ENCODE measurements around the gene MRRF.

The MRRF gene

DNA sequence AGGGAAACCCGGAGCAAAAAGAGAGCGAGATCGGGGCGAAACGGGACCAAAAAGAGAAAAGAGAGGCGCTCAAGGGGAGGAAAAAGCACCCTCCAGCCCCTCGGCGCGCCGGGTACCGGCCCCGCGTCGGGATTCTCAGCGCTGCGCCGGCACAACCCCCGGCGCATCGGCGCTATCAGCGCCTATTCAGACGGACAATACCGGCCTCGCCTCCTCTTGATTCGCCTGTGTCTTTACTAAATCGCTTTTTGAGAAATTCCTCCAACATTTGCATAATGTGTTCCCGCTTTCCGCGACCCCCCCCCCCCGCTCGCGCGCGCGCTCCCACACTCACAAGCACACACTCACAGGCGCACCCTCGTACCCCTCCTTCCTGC lies 36.5 kb upstream of the MRRF start:
- in situ Hi-C loops (cut with MboI; ENCODE audit: low sequenced_read_pairs), result no loop called here

DNA sequence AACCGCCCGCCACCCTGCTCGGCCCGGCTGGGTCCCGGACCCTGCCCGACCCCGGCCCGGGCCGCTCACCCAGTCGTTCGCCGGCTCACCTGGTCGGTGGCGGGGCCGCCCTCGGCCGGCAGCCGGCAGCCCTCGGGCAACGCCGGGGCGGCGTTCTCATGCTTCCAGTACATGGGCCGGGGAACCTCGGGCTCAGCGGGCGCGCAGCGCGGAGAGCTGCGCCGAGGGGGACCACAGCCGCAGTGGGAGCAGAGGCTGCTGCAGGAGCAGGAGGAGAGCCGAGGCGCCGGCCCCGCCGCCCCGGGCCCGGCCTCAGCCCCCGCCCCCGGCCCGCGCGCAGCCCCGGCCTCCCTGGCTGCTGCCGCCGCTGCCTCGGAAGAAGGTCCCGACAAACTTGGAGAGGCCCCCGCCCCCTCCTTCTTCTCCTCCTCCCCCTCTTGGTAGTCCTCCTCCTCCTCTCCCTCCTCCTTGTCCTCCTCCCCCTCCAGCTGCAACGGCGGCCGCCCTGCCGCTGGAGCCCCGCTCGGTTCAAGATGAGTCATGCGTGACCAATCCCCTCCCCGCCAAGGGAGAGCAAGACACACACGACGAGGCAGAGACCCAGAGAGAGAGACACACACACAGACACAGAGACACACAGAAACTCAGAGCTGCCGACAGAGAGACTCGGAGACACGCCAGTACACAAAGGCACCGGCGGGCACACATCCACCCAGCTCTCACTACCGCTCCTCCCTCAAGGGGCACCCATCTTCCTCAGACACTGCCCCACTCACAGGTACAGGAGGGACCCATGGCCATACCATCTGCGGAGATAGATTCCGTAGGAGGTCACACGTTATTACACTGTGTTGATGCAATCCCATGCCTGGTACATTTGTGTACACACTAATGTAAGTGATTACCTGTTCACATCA lies 35.9 kb upstream of the MRRF start, which contains the start of gene LHX6:
LHX6 (minus strand) TSS at position 390 of the 917 bp plus-strand sequence; CDS start at position 173, 217 bp downstream.
- in situ Hi-C loops (cut with MboI; ENCODE audit: low sequenced_read_pairs), result no loop called here

DNA sequence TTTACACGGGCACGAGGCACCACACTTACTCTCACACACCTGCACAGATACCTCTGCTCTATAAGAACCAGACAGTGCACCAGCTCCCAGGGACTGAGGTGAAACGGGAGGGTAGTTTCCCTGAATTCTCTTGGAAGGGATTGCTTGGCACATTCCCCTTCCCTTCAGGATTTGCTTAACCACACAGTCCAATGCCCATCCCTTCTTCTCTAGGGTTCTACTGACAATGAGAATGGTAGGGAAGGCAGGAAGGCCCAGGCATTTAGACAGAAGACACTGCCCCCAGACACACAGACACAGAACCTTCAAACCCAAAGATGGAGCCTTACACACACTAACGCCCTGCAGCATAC lies 35.2 kb upstream of the MRRF start:
- in situ Hi-C loops (cut with MboI; ENCODE audit: low sequenced_read_pairs), result no loop called here

DNA sequence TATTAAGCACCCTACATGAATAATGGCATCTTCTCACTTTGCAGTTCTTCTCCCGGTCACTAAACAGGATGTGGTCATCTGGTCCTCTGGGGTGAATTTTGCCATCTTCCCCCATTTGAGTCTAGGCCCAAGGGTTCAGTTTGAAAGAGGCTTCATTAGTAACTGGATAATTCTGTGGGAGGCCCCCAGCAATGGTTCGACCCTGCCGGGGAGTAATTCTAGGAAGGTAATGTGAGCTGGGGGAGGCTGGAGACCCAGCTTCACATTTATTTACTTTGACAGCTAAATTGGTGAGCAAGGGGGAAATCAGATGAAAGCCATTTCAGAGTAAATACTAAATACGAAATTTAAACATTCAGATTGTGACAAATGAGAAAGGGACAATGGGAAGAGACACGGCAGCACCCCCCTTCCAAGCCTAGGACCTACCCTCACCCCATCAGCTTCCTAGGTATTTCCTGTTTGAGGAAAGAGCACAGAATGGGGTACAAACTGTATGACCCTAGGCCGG lies 31.8 kb upstream of the MRRF start:
- in situ Hi-C loops (cut with MboI; ENCODE audit: low sequenced_read_pairs), result no loop called here

DNA sequence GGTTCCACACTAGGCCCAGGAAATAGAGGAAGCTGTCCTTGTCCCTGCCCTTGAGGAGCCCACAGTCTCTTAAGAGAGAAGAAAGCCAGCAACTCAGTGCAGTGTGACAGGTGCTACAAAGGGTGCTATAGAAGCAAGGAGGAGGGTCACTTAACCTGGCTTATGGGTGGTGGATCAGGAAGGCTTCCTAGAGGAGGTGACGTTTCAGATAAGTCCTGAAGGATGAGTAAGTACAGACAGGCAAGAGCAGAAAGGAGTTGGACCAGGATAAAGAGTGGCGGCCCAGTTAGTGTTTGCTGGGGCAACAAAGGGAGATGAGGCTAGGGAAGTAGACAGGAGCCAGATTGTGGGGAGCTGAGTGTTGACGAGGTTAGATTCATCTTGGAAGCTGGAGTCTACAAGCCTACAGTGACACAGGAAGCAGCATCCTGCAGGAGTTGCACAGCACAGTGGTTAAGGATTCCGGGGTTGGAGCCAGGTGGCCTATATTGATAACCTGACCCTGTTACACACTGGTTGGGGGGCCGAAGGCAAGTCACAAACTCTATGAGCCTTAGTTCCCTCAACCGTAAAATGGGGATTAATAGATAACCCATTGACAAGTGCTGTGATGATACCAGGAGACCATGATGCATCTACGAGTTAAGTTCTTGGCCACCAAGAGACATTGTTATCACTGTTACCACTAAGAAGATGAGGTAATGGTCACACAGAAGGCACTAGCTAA lies 30.5 kb upstream of the MRRF start:
- in situ Hi-C loops (cut with MboI; ENCODE audit: low sequenced_read_pairs), result no loop called here

DNA sequence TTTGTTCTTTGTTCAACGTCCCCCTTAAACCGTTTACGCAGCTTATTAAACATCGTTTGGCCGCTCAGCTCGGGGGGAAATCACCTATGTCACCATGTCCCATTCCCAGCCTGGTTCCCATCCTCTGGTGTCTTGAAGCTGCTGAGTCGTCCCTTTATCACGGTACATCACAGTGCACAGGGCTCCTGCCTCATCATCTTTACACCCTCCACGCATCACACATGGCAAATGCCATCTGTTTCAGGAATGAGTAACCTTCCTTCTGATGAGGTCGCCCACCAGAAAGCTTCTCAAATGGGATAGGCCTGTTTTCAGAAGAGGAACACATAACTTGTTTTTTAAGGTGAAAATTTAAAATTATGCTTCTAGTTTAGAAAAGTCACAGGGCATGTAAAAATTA lies 28.0 kb upstream of the MRRF start:
- in situ Hi-C loops (cut with MboI; ENCODE audit: low sequenced_read_pairs), result no loop called here

DNA sequence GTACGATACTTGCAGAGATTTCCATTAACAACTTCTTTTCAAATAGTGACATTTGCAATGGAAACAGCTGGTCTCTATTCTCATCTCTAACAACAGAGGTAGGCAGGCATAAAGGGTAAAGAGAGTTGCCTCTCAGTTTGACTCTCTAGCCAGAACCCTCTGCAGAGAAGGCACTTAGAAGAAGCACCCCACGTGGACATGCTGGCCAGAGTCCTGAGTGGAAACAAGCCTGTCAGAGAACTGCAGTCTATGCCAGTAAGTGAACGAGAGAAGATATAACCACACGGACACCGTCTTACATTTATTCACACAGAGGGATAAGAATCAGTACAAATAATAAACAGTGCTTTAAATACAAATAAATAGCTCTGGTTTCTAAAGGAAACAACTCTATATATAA lies 25.0 kb upstream of the MRRF start:
- in situ Hi-C loops (cut with MboI; ENCODE audit: low sequenced_read_pairs), result no loop called here

DNA sequence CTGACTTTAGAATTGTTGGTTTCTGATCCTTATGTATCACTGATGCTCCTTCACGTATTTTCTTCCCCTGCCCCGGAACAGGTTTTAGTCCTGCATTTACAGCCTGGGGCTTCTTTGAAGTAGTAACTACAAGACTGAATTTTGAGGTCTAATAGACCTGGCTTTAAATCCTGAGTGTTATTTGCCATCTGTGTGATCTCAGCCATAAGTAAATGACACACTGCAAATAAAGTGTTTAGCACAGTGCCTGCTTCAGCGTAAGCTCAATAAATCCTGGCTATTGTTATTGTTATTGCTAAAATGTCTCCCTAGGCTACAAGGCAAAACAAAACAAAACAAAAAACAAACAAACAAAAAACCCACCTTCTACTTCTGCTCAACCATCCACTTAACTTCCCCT lies 20.3 kb upstream of the MRRF start:
- in situ Hi-C loops (cut with MboI; ENCODE audit: low sequenced_read_pairs), result no loop called here

DNA sequence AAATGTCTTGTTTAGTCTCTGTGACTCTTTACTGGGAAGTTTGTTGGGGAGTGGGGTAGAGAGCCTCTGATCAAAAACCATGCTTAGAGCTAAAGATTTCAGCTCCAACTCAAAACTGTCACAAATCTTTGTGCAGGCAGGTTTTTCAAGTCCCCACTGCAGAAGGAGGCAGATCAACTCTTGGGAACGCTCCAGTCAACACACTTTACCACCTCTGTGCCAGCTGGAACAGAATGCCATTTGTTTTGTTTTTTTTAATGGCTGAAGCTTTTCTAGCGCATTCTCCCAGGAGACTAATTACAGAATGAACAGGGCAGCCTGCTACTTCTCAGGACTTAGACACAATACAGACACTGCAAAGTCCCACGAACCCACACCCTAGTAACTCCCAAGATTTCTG lies 18.0 kb upstream of the MRRF start:
- in situ Hi-C loops (cut with MboI; ENCODE audit: low sequenced_read_pairs), result no loop called here

DNA sequence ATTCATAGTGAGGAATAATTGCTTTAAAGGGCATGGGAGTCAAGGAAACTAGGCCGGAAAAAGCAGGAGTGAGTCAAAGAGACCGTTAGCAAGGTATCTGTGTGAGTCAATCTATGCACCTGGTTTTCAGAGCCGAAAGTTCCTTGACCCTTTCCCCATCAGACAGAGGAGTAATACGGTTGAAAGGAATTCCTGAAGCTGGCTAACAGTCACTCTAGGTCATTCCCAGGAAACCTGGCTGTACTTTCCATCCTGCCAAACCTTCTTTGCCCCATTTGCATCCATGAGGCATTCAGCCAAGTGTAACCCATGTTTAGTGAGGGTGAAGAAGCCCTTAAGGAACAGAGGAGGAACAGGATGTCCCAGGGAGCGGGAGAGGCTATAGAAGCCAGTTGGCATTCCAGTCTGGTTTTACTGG lies 16.2 kb upstream of the MRRF start:
- in situ Hi-C loops (cut with MboI; ENCODE audit: low sequenced_read_pairs), result no loop called here

DNA sequence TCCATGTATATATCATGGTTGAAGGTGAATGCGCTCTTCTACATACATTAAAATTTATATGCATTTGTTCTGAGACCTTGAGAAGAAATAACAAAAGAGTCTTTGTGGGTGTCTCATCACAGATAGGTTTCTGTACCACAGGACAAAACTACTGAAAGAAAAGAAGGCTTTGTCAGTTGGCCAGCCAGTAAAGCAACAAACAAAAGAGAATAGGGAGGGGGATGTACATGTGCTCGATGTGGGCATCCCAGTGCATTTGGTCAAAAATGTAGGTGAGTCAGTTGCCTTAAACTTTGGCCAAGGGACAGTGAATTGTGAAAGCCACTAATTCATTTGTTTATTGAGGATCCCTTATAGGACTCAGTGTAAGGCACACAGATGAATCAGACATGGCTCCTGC lies 13.3 kb upstream of the MRRF start:
- in situ Hi-C loops (cut with MboI; ENCODE audit: low sequenced_read_pairs), result no loop called here

DNA sequence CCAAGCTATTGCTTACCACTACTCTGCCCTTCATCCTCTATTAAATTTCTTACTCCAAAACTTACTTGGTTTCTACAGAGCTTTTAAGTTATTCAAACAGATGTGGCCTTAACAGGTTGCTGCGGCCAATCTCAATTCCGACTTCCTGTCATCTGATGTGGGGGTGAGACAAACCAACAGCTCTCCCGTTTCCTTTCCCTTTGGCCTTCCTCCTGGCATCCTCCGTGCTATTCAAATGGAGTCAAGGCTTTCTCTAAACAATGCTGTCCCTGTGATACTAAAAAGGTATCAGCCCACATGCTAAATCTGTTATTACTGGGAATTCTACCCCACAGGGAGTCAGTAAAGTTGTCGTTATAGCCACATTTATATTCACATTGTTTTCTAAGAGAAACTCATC lies 11.9 kb upstream of the MRRF start:
- in situ Hi-C loops (cut with MboI; ENCODE audit: low sequenced_read_pairs), result no loop called here

DNA sequence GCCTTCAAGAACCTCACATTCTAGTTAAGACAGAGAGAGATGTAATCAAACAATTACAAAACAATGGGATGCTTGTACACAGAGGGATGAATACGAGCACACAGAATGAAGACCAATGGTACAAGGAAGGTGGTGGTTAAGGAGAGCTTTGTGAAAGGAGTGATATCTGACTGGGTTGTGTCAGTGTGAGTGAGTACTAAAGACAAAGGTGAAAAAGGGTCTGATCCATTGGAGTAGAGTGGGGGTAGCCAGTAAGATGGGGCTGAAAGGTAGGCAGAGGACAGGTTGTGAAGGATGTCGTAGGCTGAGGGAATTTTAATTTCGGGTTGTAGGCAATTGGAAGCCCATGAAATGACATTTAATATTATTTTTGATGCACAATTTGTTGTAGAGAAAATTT lies 9.9 kb upstream of the MRRF start:
- in situ Hi-C loops (cut with MboI; ENCODE audit: low sequenced_read_pairs), result no loop called here

DNA sequence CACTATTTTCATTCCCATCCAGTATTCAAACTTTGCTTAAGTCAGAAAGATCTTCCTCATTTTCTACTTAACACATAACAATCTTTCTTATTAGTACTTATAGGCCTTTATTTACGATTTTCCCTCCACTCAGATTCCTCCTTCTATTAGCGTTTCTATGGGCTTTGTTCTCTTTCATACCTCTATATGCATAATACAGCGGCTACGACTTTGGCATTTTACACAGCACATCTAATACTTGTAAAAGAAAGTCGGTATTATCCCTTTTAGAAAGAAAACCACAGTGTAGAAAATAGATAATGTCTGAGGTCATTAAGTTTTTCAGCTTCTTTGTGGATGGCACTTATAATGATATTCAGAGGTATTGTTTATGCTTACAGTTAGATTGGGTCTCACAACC lies 8.5 kb upstream of the MRRF start:
- in situ Hi-C loops (cut with MboI; ENCODE audit: low sequenced_read_pairs), result no loop called here

DNA sequence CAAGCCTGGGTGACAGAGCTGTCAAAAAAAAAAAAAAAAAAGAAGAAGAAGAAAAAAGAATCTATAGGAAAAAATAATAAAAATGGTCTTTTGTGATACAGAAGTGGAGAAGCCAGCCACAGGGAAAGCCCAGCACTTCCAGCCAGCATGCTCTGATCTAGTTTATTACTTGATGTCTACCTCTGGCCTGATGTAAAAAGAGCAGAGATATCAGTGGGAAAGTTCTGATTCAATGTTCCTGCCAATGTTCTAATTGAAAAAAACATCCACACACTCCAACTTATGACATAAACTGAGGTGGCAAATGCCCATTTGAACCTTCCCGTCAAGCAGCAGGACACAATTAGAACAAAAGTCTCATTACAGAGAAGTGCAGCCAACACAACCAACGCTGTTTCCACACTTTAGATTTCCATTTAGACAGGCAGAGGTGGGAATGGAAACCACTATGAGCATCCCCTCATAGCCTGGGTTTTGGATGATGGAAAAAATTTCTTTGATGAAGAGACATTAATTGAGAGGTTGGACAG lies 5.7 kb upstream of the MRRF start:
- in situ Hi-C loops (cut with MboI; ENCODE audit: low sequenced_read_pairs), result no loop called here

DNA sequence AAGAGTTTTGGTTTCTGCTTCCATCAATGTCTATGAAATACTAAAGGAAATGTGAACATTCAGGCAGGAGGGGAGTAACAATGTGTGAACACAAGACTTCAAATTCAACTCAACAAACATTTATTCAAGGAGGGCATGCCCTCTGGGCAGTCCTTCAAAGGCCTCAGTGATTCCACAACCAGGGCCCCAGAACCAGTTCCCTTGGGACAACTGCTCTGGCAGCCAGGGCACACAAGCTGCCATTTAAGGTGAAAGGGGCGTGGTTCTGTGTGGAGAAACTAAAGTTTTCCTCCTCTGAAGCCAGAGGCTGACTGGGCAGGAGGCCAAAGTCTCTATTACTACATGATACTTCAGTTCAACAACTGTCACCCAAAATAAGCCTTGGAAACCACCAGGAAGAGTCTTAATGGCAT lies 3.2 kb upstream of the MRRF start:
- in situ Hi-C loops (cut with MboI; ENCODE audit: low sequenced_read_pairs), result no loop called here

DNA sequence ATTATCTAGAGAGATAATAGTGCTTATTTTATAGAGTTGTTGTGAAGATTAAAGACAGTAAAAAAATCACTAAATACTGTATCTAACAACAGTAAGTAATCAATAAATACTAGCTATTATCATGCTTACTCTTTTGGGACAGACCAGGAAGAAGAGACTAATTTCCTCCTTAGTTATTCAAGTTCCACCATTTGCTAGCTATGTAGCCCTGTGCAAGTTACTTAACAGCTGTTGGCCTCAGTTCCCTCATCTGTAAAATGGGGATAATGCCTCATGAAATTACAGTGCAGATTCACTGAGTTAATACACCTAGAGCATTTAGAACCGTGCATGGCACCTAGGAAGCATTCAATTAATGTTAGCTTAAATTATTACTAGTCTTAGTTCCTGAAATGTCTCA lies 2.6 kb upstream of the MRRF start:
- in situ Hi-C loops (cut with MboI; ENCODE audit: low sequenced_read_pairs), result no loop called here

DNA sequence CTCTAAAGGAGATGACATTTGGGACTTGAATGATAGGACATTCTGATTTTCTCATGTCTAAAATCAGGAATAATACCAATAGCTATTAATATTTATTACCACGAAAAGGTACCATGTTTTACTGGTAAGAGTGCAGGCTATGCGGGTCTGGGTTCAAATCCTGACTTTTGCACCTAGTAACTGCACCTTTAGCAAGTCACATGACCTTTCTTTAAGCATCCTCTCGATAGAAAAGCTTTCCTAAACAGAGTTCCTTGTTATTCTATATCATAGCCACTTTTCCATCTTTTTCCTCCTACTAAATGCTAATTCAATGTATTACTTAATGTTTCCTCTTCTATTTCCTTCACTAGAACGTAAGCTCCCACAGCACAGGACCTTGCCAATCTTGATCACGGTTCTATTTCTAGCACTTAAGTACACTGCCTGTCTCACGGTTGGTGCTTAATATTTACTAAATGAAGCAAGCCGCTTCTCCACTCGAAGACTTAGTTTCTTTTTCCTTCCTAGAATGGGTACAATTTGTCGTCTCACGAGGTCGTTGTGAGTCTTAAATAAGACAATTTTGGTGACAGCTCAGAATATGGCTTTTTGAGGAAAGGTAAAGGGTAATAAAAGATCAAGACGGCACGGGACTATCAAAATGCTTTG lies 858 bp upstream of the MRRF start:
- in situ Hi-C loops (cut with MboI; ENCODE audit: low sequenced_read_pairs), result no loop called here

DNA sequence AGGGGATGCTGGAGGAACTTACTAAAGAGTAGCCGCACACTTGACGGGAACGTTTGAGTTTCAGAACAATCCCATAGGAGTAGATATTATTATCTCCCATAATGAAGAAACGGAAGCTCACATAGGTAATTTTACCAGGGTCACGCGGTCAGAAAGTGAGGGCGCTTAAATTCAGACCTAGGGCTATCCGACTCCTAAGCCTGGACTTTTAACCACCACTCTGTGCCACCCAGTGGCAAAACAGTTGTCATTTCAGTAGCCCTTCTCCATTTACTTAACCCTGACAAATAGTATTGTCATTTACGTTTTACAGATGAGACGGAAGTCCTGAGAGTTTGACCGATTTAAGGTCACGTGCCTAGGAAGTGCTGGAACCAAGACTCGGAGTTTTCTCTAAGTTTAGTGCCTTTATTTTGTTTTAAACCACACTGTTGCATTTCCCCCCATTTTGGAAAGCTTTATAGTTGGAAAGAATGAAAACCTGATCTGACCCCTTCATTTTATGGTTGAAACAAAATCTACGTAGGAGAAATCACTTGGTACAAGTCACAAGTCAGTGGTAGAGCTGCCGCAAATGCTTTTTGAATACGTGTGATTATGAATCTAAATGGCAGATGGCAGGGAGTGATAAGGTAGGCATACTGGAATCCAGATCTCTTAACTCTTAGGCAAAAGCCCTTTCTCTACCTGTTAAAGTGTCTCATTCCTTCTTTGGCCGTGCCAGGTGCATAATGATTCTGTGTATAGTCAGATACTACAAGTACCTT lies 650 bp downstream of the MRRF start:
- in situ Hi-C loops (cut with MboI; ENCODE audit: low sequenced_read_pairs), result no loop called here

DNA sequence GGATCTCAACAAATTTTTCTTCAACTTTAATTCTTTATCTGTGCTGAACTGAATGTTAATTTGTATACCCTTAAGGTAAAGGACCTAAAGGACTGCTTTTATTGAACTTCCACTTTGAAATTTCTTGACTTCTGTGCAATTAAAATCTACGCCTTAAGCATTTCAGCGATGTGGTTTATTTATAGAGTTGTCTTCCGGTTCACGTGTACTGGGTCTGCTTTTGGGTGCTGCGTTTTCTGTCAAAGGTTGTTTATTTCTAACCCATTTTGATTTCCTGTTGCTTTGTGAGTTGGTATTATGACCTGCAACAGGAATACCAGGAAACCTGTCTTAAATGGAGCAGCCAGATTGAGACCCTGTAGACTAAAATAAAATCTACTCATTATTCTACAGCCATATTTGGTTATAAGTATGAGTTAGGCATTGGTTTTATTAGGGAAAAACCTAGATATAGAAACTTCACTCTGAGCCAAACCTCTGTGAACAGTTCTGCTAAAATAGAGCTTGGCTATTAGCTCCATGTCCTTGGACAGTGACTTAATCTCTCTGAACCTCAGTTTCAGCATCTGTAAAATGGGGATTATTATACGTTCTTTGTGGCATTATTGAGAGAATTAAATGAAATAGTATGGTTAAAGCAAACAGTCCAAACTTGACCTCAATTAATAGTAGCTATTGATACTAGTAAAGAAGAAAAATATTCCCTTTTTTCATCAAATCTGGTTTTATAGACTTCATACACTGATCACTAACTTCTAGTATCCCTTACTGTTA lies 3.5 kb downstream of the MRRF start:
- in situ Hi-C loops (cut with MboI; ENCODE audit: low sequenced_read_pairs), result no loop called here

Data from HL-60/S4 (cell line).